ENCODE data around the gene PRKCH.

The PRKCH gene

GRCh38 chr14:61569812-61570548, 248.6 kb downstream of the PRKCH start:
- H3K27me3 ChIP-seq (ENCODE audit: insufficient read depth, poor library complexity, severe bottlenecking), result no peaks in the 10 kb centered on the region
- peak; percentile 96 to 98 for DNase-seq (ENCODE audit: low read depth in 1 of 2, low spot score in 1 of 2)
- peak overlapping the region; percentile 94 for H3K27ac ChIP-seq (replicated peaks)
- H3K4me3 ChIP-seq (replicated peaks; ENCODE audit: insufficient read depth, low read length), result no peak overlapping the region
- peak; percentile 64 for TF ChIP-seq REST (IDR thresholded peaks at IDR 0.05; ENCODE audit: insufficient replicate concordance, low read depth)
- TF ChIP-seq SPI1 (IDR thresholded peaks at IDR 0.05; ENCODE audit: borderline replicate concordance, low read depth), result no peak; the same call in 1 of the 2 replicates
- peak; percentile 90 for TF ChIP-seq POLR2AphosphoS5 (IDR thresholded peaks at IDR 0.05; ENCODE audit: low read depth)
- TF ChIP-seq GABPA (IDR thresholded peaks at IDR 0.05; ENCODE audit: low read depth), result 0 out of 2 replicates have a peak, but pooled peaks have one; percentile 19
- TF ChIP-seq CTCF (IDR thresholded peaks at IDR 0.05; ENCODE audit: insufficient read depth, low read length), result no peak

- no peaks in the 10 kb centered on the region for H3K27me3 ChIP-seq (ENCODE audit: insufficient read depth, poor library complexity, severe bottlenecking)
- TF ChIP-seq POLR2AphosphoS5 (IDR thresholded peaks at IDR 0.05; ENCODE audit: low read depth) (0 out of 2 replicates have a peak, but pooled peaks have one; percentile 21), CTCF (IDR thresholded peaks at IDR 0.05; ENCODE audit: insufficient read depth, low read length) (no peak), SPI1 (IDR thresholded peaks at IDR 0.05; ENCODE audit: borderline replicate concordance, low read depth) (peak; percentile 76)
- peak in 1 of 2 experiments; percentile 73 for DNase-seq (ENCODE audit: low read depth in 1 of 2, low spot score in 1 of 2)
- no peak overlapping the region for H3K4me3 ChIP-seq (replicated peaks; ENCODE audit: insufficient read depth, low read length)
- peak overlapping the region; percentile 94 for H3K27ac ChIP-seq (replicated peaks)
Measured at GRCh38 chr14:61570549-61571290, 249.3 kb downstream of the PRKCH start.

- Histone ChIP-seq H3K27ac (replicated peaks) (peak overlapping the region; percentile 94; the same call in 1 of the 2 replicates), H3K4me3 (replicated peaks; ENCODE audit: insufficient read depth, low read length) (no peak overlapping the region), H3K27me3 (ENCODE audit: insufficient read depth, poor library complexity, severe bottlenecking) (no peaks in the 10 kb centered on the region)
- TF ChIP-seq SPI1 (IDR thresholded peaks at IDR 0.05; ENCODE audit: borderline replicate concordance, low read depth) (no peak), GABPA (IDR thresholded peaks at IDR 0.05; ENCODE audit: low read depth) (no peak), POLR2AphosphoS5 (IDR thresholded peaks at IDR 0.05; ENCODE audit: low read depth) (no peak), REST (IDR thresholded peaks at IDR 0.05; ENCODE audit: insufficient replicate concordance, low read depth) (no peak), CTCF (IDR thresholded peaks at IDR 0.05; ENCODE audit: insufficient read depth, low read length) (no peak)
- no peak for DNase-seq (ENCODE audit: low read depth in 1 of 2, low spot score in 1 of 2)
Measured at GRCh38 chr14:61571917-61572316, 250.5 kb downstream of the PRKCH start.
